Loucy (cell line): ENCODE results near the gene SAE1.

Source experiments
- EZH2phosphoT487 ChIP-seq: fragments of 200-600 bp; IDR thresholded peaks from 2 replicates; pipeline ENCODE4 v1.6.1; 2018; ENCODE audit warnings: antibody characterized with exemption, mild to moderate bottlenecking, moderate library complexity, borderline replicate concordance
- TF ChIP-seq, protein P1 (sequence below): fragments of 200-600 bp; sonication (generic); conservative IDR thresholded peaks from 2 replicates; pipeline ENCODE4 v1.5.1; 2014; ENCODE audit warnings: mild to moderate bottlenecking, antibody characterized with exemption, low read length

DNA sequence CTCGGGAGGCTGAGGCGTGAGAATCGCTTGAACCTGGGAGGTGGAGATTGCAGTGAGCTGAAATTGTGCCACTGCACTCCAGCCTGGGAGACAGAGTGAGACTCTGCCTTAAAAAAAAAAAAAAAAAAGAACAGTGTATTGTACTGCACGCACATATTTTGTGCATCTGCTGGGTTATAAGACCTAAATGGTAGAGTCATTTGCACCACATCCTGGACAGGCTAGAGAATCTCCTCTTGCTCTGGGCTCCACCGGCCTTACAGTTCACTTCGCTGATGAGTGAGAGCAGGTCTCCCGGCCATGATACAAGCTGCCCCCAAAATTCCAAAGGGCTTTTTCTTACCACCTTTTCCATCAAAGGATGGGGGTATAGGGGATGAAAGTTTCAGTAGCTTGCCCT is 7.2 kb upstream of the SAE1 start:
- TF ChIP-seq, protein P1, sequence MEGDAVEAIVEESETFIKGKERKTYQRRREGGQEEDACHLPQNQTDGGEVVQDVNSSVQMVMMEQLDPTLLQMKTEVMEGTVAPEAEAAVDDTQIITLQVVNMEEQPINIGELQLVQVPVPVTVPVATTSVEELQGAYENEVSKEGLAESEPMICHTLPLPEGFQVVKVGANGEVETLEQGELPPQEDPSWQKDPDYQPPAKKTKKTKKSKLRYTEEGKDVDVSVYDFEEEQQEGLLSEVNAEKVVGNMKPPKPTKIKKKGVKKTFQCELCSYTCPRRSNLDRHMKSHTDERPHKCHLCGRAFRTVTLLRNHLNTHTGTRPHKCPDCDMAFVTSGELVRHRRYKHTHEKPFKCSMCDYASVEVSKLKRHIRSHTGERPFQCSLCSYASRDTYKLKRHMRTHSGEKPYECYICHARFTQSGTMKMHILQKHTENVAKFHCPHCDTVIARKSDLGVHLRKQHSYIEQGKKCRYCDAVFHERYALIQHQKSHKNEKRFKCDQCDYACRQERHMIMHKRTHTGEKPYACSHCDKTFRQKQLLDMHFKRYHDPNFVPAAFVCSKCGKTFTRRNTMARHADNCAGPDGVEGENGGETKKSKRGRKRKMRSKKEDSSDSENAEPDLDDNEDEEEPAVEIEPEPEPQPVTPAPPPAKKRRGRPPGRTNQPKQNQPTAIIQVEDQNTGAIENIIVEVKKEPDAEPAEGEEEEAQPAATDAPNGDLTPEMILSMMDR, result no peak
- no peak for TF ChIP-seq EZH2phosphoT487
